Activated naive CD8-positive, alpha-beta T cell (primary cell): Measurements from ENCODE around the gene NDFIP2.

Source experiments
- H3K27ac Mint-ChIP-seq: one replicate; pipeline ENCODE4 v1.8.0; 2021; ENCODE audit warnings: mixed read lengths
- H3K27me3 Mint-ChIP-seq: one replicate; pipeline ENCODE4 v1.8.0; 2021; ENCODE audit warnings: mixed read lengths
- H3K36me3 Mint-ChIP-seq: one replicate; pipeline ENCODE4 v1.8.0; 2021; ENCODE audit warnings: mixed read lengths
- H3K4me1 Mint-ChIP-seq: one replicate; pipeline ENCODE4 v1.8.0; 2021; ENCODE audit warnings: low read depth, mixed read lengths
- H3K4me3 Mint-ChIP-seq: one replicate; pipeline ENCODE4 v1.8.0; 2021; ENCODE audit warnings: mild to moderate bottlenecking, mixed read lengths
- H3K9me3 Mint-ChIP-seq: one replicate; pipeline ENCODE4 v1.8.0; 2021; ENCODE audit warnings: low read depth, mixed read lengths

NDFIP2 gene

DNA sequence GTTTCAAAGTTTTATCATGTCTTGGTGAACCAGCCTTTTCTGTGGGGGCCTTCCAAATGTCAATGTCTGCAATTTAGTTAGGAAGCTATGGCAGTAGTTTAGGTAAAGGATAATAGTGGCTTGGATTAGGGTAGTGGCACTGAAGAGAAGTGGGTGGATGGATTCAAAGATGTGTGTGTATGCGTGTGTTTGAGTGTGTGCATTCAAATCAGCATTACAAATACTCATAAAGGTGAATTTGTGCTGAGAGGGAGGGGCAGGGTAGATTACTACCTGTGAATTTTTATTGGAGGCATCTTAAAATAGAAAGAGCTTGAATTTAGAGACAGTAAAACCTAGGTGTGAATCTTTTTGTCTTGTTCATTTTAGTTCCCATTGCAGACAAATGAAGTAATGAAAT is 16.9 kb downstream of the NDFIP2 start:
- H3K27me3 Mint-ChIP-seq: no peaks in the 10 kb centered on the region
- no peak overlapping the region for H3K4me3 Mint-ChIP-seq
- no peaks in the 10 kb centered on the region for H3K9me3 Mint-ChIP-seq
- H3K36me3 Mint-ChIP-seq: peaks cover 11% of the 10 kb centered on the region
- peaks cover 69% of the 10 kb centered on the region for H3K4me1 Mint-ChIP-seq
- no peak overlapping the region for H3K27ac Mint-ChIP-seq

GRCh38 chr13:79500829-79501228 is 19.9 kb downstream of the NDFIP2 start:
- H3K27ac Mint-ChIP-seq: peak overlapping the region; percentile 84
- no peaks in the 10 kb centered on the region for H3K27me3 Mint-ChIP-seq

GRCh38 chr13:79501538-79502232 is 20.7 kb downstream of the NDFIP2 start:
- Mint-ChIP-seq H3K9me3 (no peaks in the 10 kb centered on the region), H3K4me3 (peak overlapping the region; percentile 51), H3K36me3 (peaks cover 8% of the 10 kb centered on the region), H3K4me1 (peaks cover 73% of the 10 kb centered on the region), H3K27me3 (no peaks in the 10 kb centered on the region), H3K27ac (peak overlapping the region; percentile 84)

More at GRCh38 chr13:79500829-79501228, 19.9 kb downstream of the NDFIP2 start:
- H3K4me1 Mint-ChIP-seq: peaks cover 74% of the 10 kb centered on the region
- peak overlapping the region; percentile 51 for H3K4me3 Mint-ChIP-seq
- peaks cover 8% of the 10 kb centered on the region for H3K36me3 Mint-ChIP-seq
- H3K9me3 Mint-ChIP-seq: no peaks in the 10 kb centered on the region

- H3K9me3 Mint-ChIP-seq: no peaks in the 10 kb centered on the region
- no peaks in the 10 kb centered on the region for H3K27me3 Mint-ChIP-seq
- peaks cover 8% of the 10 kb centered on the region for H3K36me3 Mint-ChIP-seq
- no peak overlapping the region for H3K4me3 Mint-ChIP-seq
- peak overlapping the region; percentile 84 for H3K27ac Mint-ChIP-seq
- H3K4me1 Mint-ChIP-seq: peaks cover 71% of the 10 kb centered on the region
Measured at GRCh38 chr13:79502859-79503468, 22.0 kb downstream of the NDFIP2 start.

- Mint-ChIP-seq H3K36me3 (peaks cover 6% of the 10 kb centered on the region), H3K27me3 (no peaks in the 10 kb centered on the region), H3K27ac (peak overlapping the region; percentile 84), H3K9me3 (no peaks in the 10 kb centered on the region), H3K4me3 (peak overlapping the region; percentile 7), H3K4me1 (peaks cover 74% of the 10 kb centered on the region)
Measured at GRCh38 chr13:79503473-79504017, 22.6 kb downstream of the NDFIP2 start.

DNA sequence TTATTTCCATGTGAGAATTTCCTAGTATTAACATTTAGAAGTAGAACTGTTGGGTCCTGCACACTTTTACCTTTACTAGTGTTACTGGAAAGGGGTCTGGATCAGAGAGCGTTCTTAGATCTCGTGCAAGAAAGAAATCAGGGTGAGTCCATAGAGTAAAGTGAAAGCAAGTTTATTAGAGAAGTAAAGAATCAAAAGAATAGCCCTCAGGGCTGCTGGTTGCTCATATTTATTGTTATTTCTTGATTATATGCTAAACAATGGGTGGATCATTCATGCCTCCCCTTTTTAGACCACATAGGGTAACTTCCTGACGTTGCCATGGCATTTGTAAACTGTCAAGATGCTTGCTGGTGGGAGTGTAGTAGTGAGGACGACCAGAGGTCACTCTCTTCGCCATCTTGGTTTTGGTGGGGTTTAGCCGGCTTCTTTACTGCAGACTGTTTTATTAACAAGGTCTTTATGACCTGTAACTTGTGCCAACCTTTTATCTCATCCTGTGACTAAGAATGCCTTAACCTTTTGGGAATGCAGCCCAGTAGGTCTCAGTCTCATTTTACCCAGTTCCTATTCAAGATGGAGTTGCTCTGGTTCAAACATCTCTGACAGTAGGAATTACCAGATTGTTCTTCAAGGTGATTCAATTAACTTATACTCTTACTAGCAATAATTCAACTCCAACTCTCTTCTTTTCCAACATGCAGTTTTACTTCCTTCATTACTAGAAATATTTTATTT is 27.4 kb downstream of the NDFIP2 start:
- Mint-ChIP-seq H3K36me3 (peaks cover 10% of the 10 kb centered on the region), H3K27ac (no peak overlapping the region), H3K4me1 (peaks cover 46% of the 10 kb centered on the region), H3K4me3 (no peak overlapping the region), H3K27me3 (no peaks in the 10 kb centered on the region), H3K9me3 (no peaks in the 10 kb centered on the region)

DNA sequence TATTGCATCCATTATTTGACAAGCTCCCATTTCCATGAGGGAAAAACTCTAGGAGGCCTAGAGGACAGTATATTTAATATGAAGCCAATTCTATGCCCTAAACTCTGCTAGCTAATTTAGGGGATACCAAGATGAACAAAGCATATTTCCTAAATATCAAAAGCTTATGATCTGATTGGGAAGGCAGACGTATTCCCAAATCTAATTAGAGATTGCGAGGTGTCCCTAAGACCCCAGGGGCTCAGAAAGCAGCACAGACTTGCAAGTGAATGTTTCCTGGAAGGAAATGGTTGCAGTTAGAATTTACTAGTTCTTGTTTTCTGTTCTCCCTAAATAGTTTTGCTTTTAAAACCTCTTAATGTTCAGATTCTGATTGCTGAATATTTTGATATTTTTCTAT is 30.7 kb downstream of the NDFIP2 start:
- Mint-ChIP-seq H3K9me3 (no peaks in the 10 kb centered on the region), H3K4me3 (no peak overlapping the region), H3K4me1 (peaks cover 31% of the 10 kb centered on the region), H3K27me3 (no peaks in the 10 kb centered on the region), H3K36me3 (peaks cover 8% of the 10 kb centered on the region), H3K27ac (no peak overlapping the region)

- Mint-ChIP-seq H3K4me3 (no peak overlapping the region), H3K36me3 (peaks cover 8% of the 10 kb centered on the region), H3K9me3 (no peaks in the 10 kb centered on the region), H3K27me3 (no peaks in the 10 kb centered on the region), H3K27ac (no peak overlapping the region), H3K4me1 (peaks cover 30% of the 10 kb centered on the region)
Measured at GRCh38 chr13:79512950-79513349, 32.0 kb downstream of the NDFIP2 start.

- peaks cover 23% of the 10 kb centered on the region for H3K4me1 Mint-ChIP-seq
- peaks cover 5% of the 10 kb centered on the region for H3K36me3 Mint-ChIP-seq
- H3K27ac Mint-ChIP-seq: no peak overlapping the region
- no peak overlapping the region for H3K4me3 Mint-ChIP-seq
- no peaks in the 10 kb centered on the region for H3K9me3 Mint-ChIP-seq
- H3K27me3 Mint-ChIP-seq: no peaks in the 10 kb centered on the region
Measured at GRCh38 chr13:79516595-79516994, 35.6 kb downstream of the NDFIP2 start.

DNA sequence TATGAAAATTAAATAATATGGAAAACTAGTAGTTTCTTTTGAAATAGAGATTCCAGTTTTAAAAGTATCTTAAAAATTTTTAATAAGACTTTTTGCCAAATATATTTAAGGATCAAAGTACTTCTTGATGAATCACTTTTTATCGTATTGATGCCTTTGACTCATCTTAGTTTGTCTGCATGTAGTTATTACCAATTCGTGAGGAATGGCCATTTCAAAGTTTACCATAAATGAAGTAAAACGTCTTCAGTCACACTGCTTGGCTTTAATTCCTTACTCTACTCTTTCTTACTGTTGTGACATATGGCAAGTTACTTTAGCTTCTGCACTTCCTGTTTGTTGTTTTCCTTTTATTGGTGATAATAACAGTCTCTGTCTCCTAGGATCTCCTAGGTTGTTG is 38.3 kb downstream of the NDFIP2 start:
- Mint-ChIP-seq H3K9me3 (no peaks in the 10 kb centered on the region), H3K4me3 (no peak overlapping the region), H3K36me3 (peaks cover 12% of the 10 kb centered on the region), H3K27ac (no peak overlapping the region), H3K4me1 (peaks cover 20% of the 10 kb centered on the region), H3K27me3 (no peaks in the 10 kb centered on the region)

- peaks cover 12% of the 10 kb centered on the region for H3K36me3 Mint-ChIP-seq
- peak overlapping the region; percentile 56 for H3K27ac Mint-ChIP-seq
- no peaks in the 10 kb centered on the region for H3K27me3 Mint-ChIP-seq
- no peaks in the 10 kb centered on the region for H3K9me3 Mint-ChIP-seq
- no peak overlapping the region for H3K4me3 Mint-ChIP-seq
- peaks cover 16% of the 10 kb centered on the region for H3K4me1 Mint-ChIP-seq
Measured at GRCh38 chr13:79522583-79522982, 41.6 kb downstream of the NDFIP2 start.

- Mint-ChIP-seq H3K4me1 (peaks cover 8% of the 10 kb centered on the region), H3K9me3 (no peaks in the 10 kb centered on the region), H3K36me3 (peaks cover 10% of the 10 kb centered on the region), H3K4me3 (no peak overlapping the region), H3K27me3 (no peaks in the 10 kb centered on the region), H3K27ac (no peak overlapping the region)
Measured at GRCh38 chr13:79525064-79525857, 44.3 kb downstream of the NDFIP2 start.

- Mint-ChIP-seq H3K4me3 (no peak overlapping the region), H3K27ac (no peak overlapping the region), H3K27me3 (no peaks in the 10 kb centered on the region), H3K4me1 (peaks cover 14% of the 10 kb centered on the region), H3K9me3 (no peaks in the 10 kb centered on the region), H3K36me3 (peaks cover 10% of the 10 kb centered on the region)
Measured at GRCh38 chr13:79527698-79528097, 46.7 kb downstream of the NDFIP2 start.

DNA sequence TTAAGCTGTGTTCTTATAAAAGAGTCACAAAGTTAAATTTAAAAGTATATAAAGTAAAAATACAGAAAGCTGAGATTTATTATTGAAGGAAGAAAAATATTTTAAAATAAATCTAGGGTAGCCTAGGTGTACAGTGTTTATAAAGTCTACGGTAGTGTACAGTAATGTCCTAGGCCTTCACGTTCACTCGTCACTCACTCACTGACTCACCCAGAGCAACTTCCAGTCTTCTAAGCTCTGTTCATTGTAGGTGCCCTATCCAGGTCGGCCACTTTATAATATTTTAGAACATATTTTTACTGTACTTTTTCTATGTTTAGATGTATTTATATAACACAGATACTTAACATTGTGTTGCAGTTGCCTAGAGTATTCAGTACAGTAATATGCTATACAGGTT is 47.4 kb downstream of the NDFIP2 start:
- no peak overlapping the region for H3K4me3 Mint-ChIP-seq
- H3K27ac Mint-ChIP-seq: no peak overlapping the region
- no peaks in the 10 kb centered on the region for H3K27me3 Mint-ChIP-seq
- H3K9me3 Mint-ChIP-seq: no peaks in the 10 kb centered on the region
- H3K36me3 Mint-ChIP-seq: peaks cover 7% of the 10 kb centered on the region
- peaks cover 11% of the 10 kb centered on the region for H3K4me1 Mint-ChIP-seq
